HepG2 (cell line): ENCODE data around the gene DNAJB12. TPM values are rescaled to one million over a fixed set of nuclear protein-coding genes. Genes with fewer than 3 reads are reported as not detected.

Experiments
- ATAC-seq: fragments of 200-7000 bp; cut with Tn5 transposase; 3 replicates; pipeline ENCODE4 v1.9.1; 2020; ENCODE audit warnings: mild to moderate bottlenecking, moderate library complexity
- BruUV-seq: library from RNA; stranded (reverse); fragments of 400-500 nt; replicated peaks from 2 replicates; lab custom pipeline; 2021; lab: Mats Ljungman, UMichigan
- CTCF ChIA-PET: fragments of 300-600 bp; formaldehyde crosslinking; extraction: SDS; loops from one replicate; lab custom pipeline; 2021; ENCODE audit warnings: low total read pairs, inconsistent platforms, low intra/inter-chr PET ratio; lab: Yijun Ruan, JAX
- POLR2A ChIA-PET: fragments of 350-600 bp; sonication (Branson Sonifier 250); formaldehyde crosslinking; loops from one replicate; lab custom pipeline; 2020; ENCODE audit warnings: antibody characterized with exemption, inconsistent platforms; lab: Yijun Ruan, JAX
- DNase-seq: peaks from one replicate; pipeline ENCODE4 v3.0.0-alpha.2; 2015; ENCODE audit warnings: low spot score
- FAIRE-seq: peaks from 3 replicates; lab custom pipeline; 2011; peaks lifted over from hg19 to GRCh38; lab: Jason Lieb, UNC
- H2AFZ ChIP-seq: one replicate; pipeline ENCODE4 v1.6.1; 2011; ENCODE audit warnings: low read length, inconsistent platforms
- H3K27ac ChIP-seq: fragments of 300-600 bp; 3 replicates; pipeline ENCODE4 v1.8.0; 2011; ENCODE audit warnings: mixed run types, mild to moderate bottlenecking, mixed read lengths, low read length, inconsistent platforms; ENCODE audit not compliant: insufficient read depth; ENCODE audit errors: extremely low read length
- H3K27me3 ChIP-seq, 2 experiments: fragments of 200-600 bp in 1 of 2; 2 replicates in 1 of 2; 3 replicates in 1 of 2; pipeline versions ENCODE4 v1.6.0 to v1.8.0; 2011; ENCODE audit warnings: low read length in 2 of 2, mild to moderate bottlenecking in 2 of 2, moderate library complexity in 2 of 2, inconsistent platforms in 1 of 2; ENCODE audit not compliant: insufficient read depth in 2 of 2, control insufficient read depth in 1 of 2
- H3K36me3 ChIP-seq, 2 experiments: fragments of 200-600 bp in 1 of 2; replicated peaks in 1 of 2; 2 replicates in 1 of 2; 3 replicates in 1 of 2; pipeline versions ENCODE4 v1.5.1 to v1.8.0; 2011; ENCODE audit warnings: low read length in 2 of 2, inconsistent platforms in 1 of 2; ENCODE audit not compliant: insufficient read depth in 2 of 2, control insufficient read depth in 1 of 2
- H3K4me1 ChIP-seq: 2 replicates; pipeline ENCODE4 v1.5.1; 2012; ENCODE audit warnings: low read length, inconsistent platforms; ENCODE audit not compliant: insufficient read depth
- H3K4me2 ChIP-seq: 2 replicates; pipeline ENCODE4 v1.6.0; 2011; ENCODE audit warnings: low read depth, low read length, inconsistent platforms
- H3K4me3 ChIP-seq, 3 experiments: fragments of 200-600 bp in 1 of 3; sonication (generic), shearing (Covaris generic) in 1 of 3; replicated peaks in 1 of 3; 2 replicates each; pipeline ENCODE4 v1.5.1; 2011 to 2016; ENCODE audit warnings: low read length in 3 of 3, inconsistent platforms in 2 of 3, low read depth in 2 of 3, mild to moderate bottlenecking in 2 of 3, control low read depth in 1 of 3, mixed read lengths in 1 of 3; ENCODE audit not compliant: insufficient read depth in 1 of 3
- H3K79me2 ChIP-seq: one replicate; pipeline ENCODE4 v1.6.1; 2011; ENCODE audit warnings: low read length, inconsistent platforms; ENCODE audit not compliant: insufficient read depth
- H3K9ac ChIP-seq: 2 replicates; pipeline ENCODE4 v1.6.0; 2011; ENCODE audit warnings: mild to moderate bottlenecking, low read depth, low read length, inconsistent platforms; ENCODE audit not compliant: insufficient read depth
- H3K9me3 ChIP-seq: 2 replicates; pipeline ENCODE4 v1.5.1; 2012; ENCODE audit warnings: mild to moderate bottlenecking, low read length
- H4K20me1 ChIP-seq: 2 replicates; pipeline ENCODE4 v1.6.0; 2011; ENCODE audit warnings: inconsistent platforms, mild to moderate bottlenecking, low read length, moderate library complexity; ENCODE audit not compliant: insufficient read depth
- ARID2 ChIP-seq: sonication (generic); formaldehyde crosslinking; IDR thresholded peaks from 2 replicates; pipeline ENCODE4 v1.8.1; 2022; ENCODE audit warnings: mild to moderate bottlenecking, missing genetic modification reagents, borderline replicate concordance
- ELF4 ChIP-seq: sonication (generic); formaldehyde crosslinking; IDR thresholded peaks from 2 replicates; pipeline ENCODE4 v1.5.0; 2020; ENCODE audit warnings: missing genetic modification reagents, mild to moderate bottlenecking, moderate library complexity, borderline replicate concordance
- MTERF4 ChIP-seq: sonication (generic); formaldehyde crosslinking; IDR thresholded peaks from 2 replicates; pipeline ENCODE4 v1.8.0; 2023; ENCODE audit warnings: mild to moderate bottlenecking, missing genetic modification reagents
- NFE2 ChIP-seq: sonication (generic); formaldehyde crosslinking; IDR thresholded peaks from 2 replicates; pipeline ENCODE4 v1.4.0; 2020; ENCODE audit warnings: missing genetic modification reagents
- NFKBIZ ChIP-seq: IDR thresholded peaks from 2 replicates; pipeline ENCODE4 v1.6.1; 2018; ENCODE audit warnings: missing genetic modification reagents, missing compliant biosample characterization
- NR2F1 ChIP-seq, 2 experiments: fragments of 450-650 bp in 1 of 2; formaldehyde crosslinking in 1 of 2; IDR thresholded peaks; 2 replicates each; pipeline versions ENCODE4 v1.5.0 to v1.6.1; 2016 to 2020; ENCODE audit warnings: mild to moderate bottlenecking in 1 of 2, missing compliant biosample characterization in 1 of 2, missing genetic modification reagents in 1 of 2, moderate library complexity in 1 of 2
- PBX2 ChIP-seq: IDR thresholded peaks from 2 replicates; pipeline ENCODE4 v1.6.1; 2016; ENCODE audit warnings: control low read depth
- TARDBP ChIP-seq: sonication (generic); formaldehyde crosslinking; IDR thresholded peaks from 2 replicates; pipeline ENCODE4 v1.8.0; 2022; ENCODE audit warnings: mild to moderate bottlenecking, missing genetic modification reagents
- THAP11 ChIP-seq: IDR thresholded peaks from 2 replicates; pipeline ENCODE4 v1.6.1; 2016; ENCODE audit warnings: missing biosample characterization, missing genetic modification reagents
- ZBTB33 ChIP-seq: sonication (generic); formaldehyde crosslinking; IDR thresholded peaks from 2 replicates; pipeline ENCODE4 v1.4.0; 2020; ENCODE audit warnings: missing genetic modification reagents
- ZBTB7A ChIP-seq: sonication (generic); formaldehyde crosslinking; IDR thresholded peaks from 2 replicates; pipeline ENCODE4 v1.8.0; 2022; ENCODE audit warnings: mild to moderate bottlenecking, missing genetic modification reagents
- ZNF10 ChIP-seq: sonication (generic); formaldehyde crosslinking; IDR thresholded peaks from 2 replicates; pipeline ENCODE4 v1.4.0; 2020; ENCODE audit warnings: mild to moderate bottlenecking, low read depth, missing genetic modification reagents, borderline replicate concordance
- ZNF251 ChIP-seq: sonication (generic); formaldehyde crosslinking; IDR thresholded peaks from 2 replicates; pipeline ENCODE4 v1.9.0; 2021; ENCODE audit warnings: mild to moderate bottlenecking, missing genetic modification reagents
- ZNF44 ChIP-seq: sonication (generic); formaldehyde crosslinking; IDR thresholded peaks from 2 replicates; pipeline ENCODE4 v1.5.1; 2020; ENCODE audit warnings: mild to moderate bottlenecking, missing genetic modification reagents
- ZNF615 ChIP-seq: sonication (generic); formaldehyde crosslinking; IDR thresholded peaks from 2 replicates; pipeline ENCODE4 v1.5.0; 2020; ENCODE audit warnings: mild to moderate bottlenecking, missing genetic modification reagents, borderline replicate concordance
- ZNF687 ChIP-seq: sonication (generic); formaldehyde crosslinking; IDR thresholded peaks from 2 replicates; pipeline ENCODE4 v1.5.1; 2020; ENCODE audit warnings: mild to moderate bottlenecking, missing genetic modification reagents, moderate library complexity
- ZNF788 ChIP-seq: sonication (generic); formaldehyde crosslinking; IDR thresholded peaks from 2 replicates; pipeline ENCODE4 v1.5.0; 2020; ENCODE audit warnings: mild to moderate bottlenecking, missing genetic modification reagents, borderline replicate concordance
- ZNF891 ChIP-seq: sonication (generic); formaldehyde crosslinking; IDR thresholded peaks from 2 replicates; pipeline ENCODE4 v1.5.0; 2020; ENCODE audit warnings: mild to moderate bottlenecking, missing genetic modification reagents
- WGBS: methylation state at CpG from one replicate; pipeline ENCODE4 v1.1.6; 2017; ENCODE audit warnings: low lambda C conversion rate; 5-methylcytosine and 5-hydroxymethylcytosine counted together
- in situ Hi-C: cut with HindIII; loops from 2 replicates; pipeline ENCODE4 v1.10.0; 2017; ENCODE audit warnings: low pct_unique_long_range_greater_than_20kb; ENCODE audit not compliant: extremely low pct_ligation_motif_present
- intact Hi-C: fragments of 100-400 bp; cut with micrococcal nuclease; formaldehyde crosslinking; loops from one replicate; pipeline ENCODE4 v1.10.0; 2022; ENCODE audit not compliant: unreplicated experiment
- polyA plus RNA-seq, 8 experiments: library from polyadenylated mRNA; depleted of rRNA in 3 of 8; stranded (reverse) in 7 of 8; unstranded in 1 of 8; fragments of >200 nt; fragmentation: Illumina TruSeq in 4 of 8; extraction: Trizol in 4 of 8; gene quantifications; 2 replicates each; pipeline versions ENCODE4 v1.2.1 to v1.2.3, GENCODE V29; 2011 to 2016; ENCODE audit warnings: low read depth in 4 of 8, missing spikeins in 1 of 8, mixed read lengths in 1 of 8; ENCODE audit not compliant: insufficient read depth in 1 of 8
- total RNA-seq, 5 experiments: library from RNA; depleted of rRNA; stranded (reverse); fragments of >200 nt; fragmentation: Illumina TruSeq; extraction: Trizol; gene quantifications; 2 replicates each; pipeline ENCODE4 v1.2.3, GENCODE V29; 2016; ENCODE audit warnings: low read depth in 1 of 5

The DNAJB12 gene
- total and polyA plus RNA-seq, 2 of the 13 experiments (the other 11 are each of a cell fraction or from before 2014, with no cell fraction given) = 10.8 to 18.2 TPM

- in situ Hi-C loops = no loop called here
- Histone ChIP-seq H3K9me3 (no peaks in the 10 kb centered on the region), H3K9ac (no peak overlapping the region), H3K27me3 (no peaks in the 10 kb centered on the region; a peak in 1 of 5 replicates), H3K4me3 (no peak overlapping the region), H4K20me1 (no peaks in the 10 kb centered on the region), H3K36me3 (no peaks in the 10 kb centered on the region), H3K4me1 (peaks cover 18% of the 10 kb centered on the region), H3K4me2 (no peak overlapping the region), H3K79me2 (no peaks in the 10 kb centered on the region), H3K27ac (no peak overlapping the region), H2AFZ (no peak overlapping the region)
- ChIA-PET POLR2A (interaction anchor here (1.2 kb wide), 1 partner anchor 17 kb away, joined by 4 read pairs; no protein-coding TSS in a partner anchor), CTCF (no interaction called here)
- TF ChIP-seq THAP11 (CRISPR knock-in tag) (no peak), ZNF44 (no peak), NR2F1 (CRISPR knock-in tag; IDR thresholded peaks at IDR 0.05) (no peak), ZBTB7A (no peak), ZNF10 (CRISPR knock-in tag) (no peak), ZNF891 (no peak), NFE2 (no peak), ARID2 (CRISPR knock-in tag) (no peak), NFKBIZ (no peak), ZNF251 (CRISPR knock-in tag) (no peak), MTERF4 (CRISPR knock-in tag) (no peak), ZNF687 (no peak), TARDBP (CRISPR knock-in tag) (no peak), ZBTB33 (CRISPR knock-in tag) (no peak), ELF4 (CRISPR knock-in tag) (no peak), ZNF615 (CRISPR knock-in tag) (no peak), PBX2 (no peak), ZNF788 (CRISPR knock-in tag) (no peak)
- BruUV-seq = no TSS peak
- ATAC-seq = no peak
- intact Hi-C loops = no loop called here
- DNase-seq = no peak
- WGBS = 45% methylated on average over 3 of the region's 6 CpGs
- no peak for FAIRE-seq
Observed at GRCh38 chr10:72292223-72292691, 62.5 kb downstream of the DNAJB12 start.
